PFSK-1 (cell line): ENCODE measurements around the gene KCNJ6.

Source experiments
- FOXP2 ChIP-seq: optimal IDR thresholded peaks from 2 replicates; pipeline ENCODE3; 2011; ENCODE audit warnings: borderline replicate concordance, control low read depth, inconsistent platforms; ENCODE audit not compliant: insufficient read depth; ENCODE audit errors: extremely low read length, extremely low read depth
- POLR2AphosphoS5 ChIP-seq: IDR thresholded peaks from 2 replicates; pipeline ENCODE4 v1.6.1; 2012; ENCODE audit warnings: low read depth, mild to moderate bottlenecking, control low read depth, low read length, moderate library complexity
- SIN3A ChIP-seq: IDR thresholded peaks from 2 replicates; pipeline ENCODE4 v1.6.1; 2012; ENCODE audit warnings: mild to moderate bottlenecking, low read length, moderate library complexity, borderline replicate concordance; ENCODE audit not compliant: insufficient read depth
- TAF1 ChIP-seq: IDR thresholded peaks from 2 replicates; pipeline ENCODE4 v1.6.1; 2012; ENCODE audit warnings: low read length, control low read depth, borderline replicate concordance; ENCODE audit not compliant: insufficient read depth
- TF ChIP-seq, protein P1 (sequence below), 2 experiments: IDR thresholded peaks; 2 replicates each; pipeline versions ENCODE4 v1.6.1 to v1.8.0; 2011 to 2012; ENCODE audit warnings: low read depth in 2 of 2, low read length in 2 of 2, control low read depth in 1 of 2, inconsistent platforms in 1 of 2, mild to moderate bottlenecking in 1 of 2, moderate library complexity in 1 of 2; ENCODE audit not compliant: insufficient read depth in 1 of 2

KCNJ6 gene

DNA sequence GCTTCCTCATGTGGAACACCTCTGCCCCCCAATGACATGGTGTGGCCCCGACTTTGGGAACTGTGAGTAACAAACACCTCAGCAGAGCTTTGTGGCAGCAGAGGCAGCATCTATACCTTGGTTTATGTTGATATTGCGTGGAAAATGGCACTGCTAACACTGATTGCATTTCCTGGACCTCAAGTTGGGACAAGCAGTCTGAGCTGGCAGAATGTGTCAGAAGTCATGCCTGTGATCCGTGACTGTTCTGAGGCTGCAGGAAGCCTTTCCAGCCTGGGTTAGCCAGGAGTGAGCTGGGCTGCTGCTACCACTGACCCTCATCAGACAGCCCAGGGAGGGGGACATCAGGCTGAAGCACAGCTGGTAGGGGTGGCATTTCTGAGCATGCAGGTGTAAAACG, 268.5 kb downstream of the KCNJ6 start:
- TF ChIP-seq SIN3A (no peak), FOXP2 (no peak), TAF1 (no peak), POLR2AphosphoS5 (no peak)
- TF ChIP-seq, protein P1, sequence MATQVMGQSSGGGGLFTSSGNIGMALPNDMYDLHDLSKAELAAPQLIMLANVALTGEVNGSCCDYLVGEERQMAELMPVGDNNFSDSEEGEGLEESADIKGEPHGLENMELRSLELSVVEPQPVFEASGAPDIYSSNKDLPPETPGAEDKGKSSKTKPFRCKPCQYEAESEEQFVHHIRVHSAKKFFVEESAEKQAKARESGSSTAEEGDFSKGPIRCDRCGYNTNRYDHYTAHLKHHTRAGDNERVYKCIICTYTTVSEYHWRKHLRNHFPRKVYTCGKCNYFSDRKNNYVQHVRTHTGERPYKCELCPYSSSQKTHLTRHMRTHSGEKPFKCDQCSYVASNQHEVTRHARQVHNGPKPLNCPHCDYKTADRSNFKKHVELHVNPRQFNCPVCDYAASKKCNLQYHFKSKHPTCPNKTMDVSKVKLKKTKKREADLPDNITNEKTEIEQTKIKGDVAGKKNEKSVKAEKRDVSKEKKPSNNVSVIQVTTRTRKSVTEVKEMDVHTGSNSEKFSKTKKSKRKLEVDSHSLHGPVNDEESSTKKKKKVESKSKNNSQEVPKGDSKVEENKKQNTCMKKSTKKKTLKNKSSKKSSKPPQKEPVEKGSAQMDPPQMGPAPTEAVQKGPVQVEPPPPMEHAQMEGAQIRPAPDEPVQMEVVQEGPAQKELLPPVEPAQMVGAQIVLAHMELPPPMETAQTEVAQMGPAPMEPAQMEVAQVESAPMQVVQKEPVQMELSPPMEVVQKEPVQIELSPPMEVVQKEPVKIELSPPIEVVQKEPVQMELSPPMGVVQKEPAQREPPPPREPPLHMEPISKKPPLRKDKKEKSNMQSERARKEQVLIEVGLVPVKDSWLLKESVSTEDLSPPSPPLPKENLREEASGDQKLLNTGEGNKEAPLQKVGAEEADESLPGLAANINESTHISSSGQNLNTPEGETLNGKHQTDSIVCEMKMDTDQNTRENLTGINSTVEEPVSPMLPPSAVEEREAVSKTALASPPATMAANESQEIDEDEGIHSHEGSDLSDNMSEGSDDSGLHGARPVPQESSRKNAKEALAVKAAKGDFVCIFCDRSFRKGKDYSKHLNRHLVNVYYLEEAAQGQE (IDR thresholded peaks at IDR 0.05; ENCODE audit: insufficient read depth in 1 of 2, low read depth in 2 of 2, low read length in 2 of 2), result no peak

DNA sequence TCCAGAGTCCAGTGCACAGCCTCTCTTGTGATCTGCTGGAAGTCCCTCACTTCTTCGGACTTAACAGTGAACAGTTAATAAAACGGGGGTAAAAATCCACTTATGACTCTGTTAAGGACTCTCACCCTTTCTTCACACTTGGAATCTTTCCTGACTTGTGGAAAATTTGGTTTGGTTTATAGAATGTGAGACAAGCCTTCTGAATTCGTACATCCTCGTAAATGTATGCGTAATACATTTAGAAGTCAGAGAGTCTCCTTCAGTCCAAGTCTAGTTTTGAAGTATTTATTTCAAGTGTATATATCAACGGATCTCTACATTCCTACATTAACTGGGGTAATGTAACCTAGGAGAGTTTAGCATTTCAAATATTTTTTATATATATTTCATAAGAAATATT, 270.4 kb downstream of the KCNJ6 start:
- TF ChIP-seq POLR2AphosphoS5 (no peak), TAF1 (no peak), SIN3A (no peak), FOXP2 (no peak)
- TF ChIP-seq, protein P1 (IDR thresholded peaks at IDR 0.05; ENCODE audit: insufficient read depth in 1 of 2, low read depth in 2 of 2, low read length in 2 of 2), result no peak

DNA sequence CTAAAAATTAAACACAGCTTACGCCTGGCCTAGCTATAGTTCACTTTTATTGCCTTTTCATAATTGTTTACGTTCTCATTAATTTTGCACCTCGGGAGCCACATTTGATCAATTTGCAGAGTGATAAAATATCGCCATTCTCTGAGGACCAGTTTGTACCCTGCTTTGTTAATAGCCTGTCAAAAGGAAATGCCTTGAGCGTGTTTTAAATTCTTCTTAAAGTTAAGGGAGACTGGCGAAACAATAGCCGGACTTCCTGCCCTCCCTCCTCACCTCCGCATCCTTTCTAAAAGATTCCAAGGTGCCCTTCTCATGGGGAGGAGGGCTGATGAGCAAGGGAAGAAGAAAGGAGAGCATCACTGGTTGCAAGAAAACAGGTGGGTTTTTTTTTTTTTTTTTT, 271.6 kb downstream of the KCNJ6 start:
- no peak for TF ChIP-seq FOXP2
- no peak for TF ChIP-seq POLR2AphosphoS5
- TF ChIP-seq, protein P1 (IDR thresholded peaks at IDR 0.05; ENCODE audit: insufficient read depth in 1 of 2, low read depth in 2 of 2, low read length in 2 of 2), result no peak
- TF ChIP-seq SIN3A, result no peak
- no peak for TF ChIP-seq TAF1

DNA sequence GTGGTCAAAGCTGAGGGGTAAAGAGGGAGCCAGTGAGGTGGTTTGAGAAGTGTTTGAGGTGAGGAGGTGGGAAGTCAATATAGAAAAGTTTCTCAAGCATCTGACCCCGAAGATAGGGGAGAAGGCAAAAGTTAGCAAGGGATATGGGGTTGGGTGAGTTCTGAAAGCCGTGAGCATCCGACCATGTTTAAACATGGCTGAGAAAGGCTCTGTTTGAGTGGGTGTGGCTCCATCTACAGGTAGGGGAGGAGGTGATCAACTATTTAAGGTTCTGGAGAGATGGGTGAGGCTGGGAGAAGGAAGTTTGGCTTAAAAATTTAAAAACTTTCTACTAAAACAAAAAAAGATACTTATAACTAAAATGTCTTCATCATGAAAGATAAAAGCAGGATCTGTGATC, 273.8 kb downstream of the KCNJ6 start:
- TF ChIP-seq FOXP2, result no peak
- no peak for TF ChIP-seq TAF1
- TF ChIP-seq, protein P1 (IDR thresholded peaks at IDR 0.05; ENCODE audit: insufficient read depth in 1 of 2, low read depth in 2 of 2, low read length in 2 of 2), result no peak
- TF ChIP-seq POLR2AphosphoS5, result no peak
- TF ChIP-seq SIN3A, result no peak

DNA sequence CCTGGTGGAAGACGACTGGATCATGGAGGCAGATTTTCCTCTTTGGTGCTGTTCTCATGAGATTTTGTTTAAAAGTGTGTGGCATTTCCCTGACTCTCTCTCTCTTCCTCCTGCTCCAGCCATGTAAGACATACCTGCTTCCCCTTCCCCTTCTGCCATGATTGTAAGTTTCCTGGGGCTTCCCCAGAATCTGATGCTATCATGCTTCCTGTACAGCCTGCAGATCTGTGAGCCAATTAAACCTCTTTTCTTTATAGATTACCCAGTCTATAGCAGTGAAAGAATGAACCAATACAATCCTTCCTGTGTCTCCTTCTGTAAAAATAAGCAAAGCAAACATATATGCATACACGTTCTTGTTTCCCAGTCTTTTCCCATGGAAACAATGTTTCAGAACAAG, 276.5 kb downstream of the KCNJ6 start:
- no peak for TF ChIP-seq SIN3A
